Neural cell (in vitro differentiated cells): Measurements from ENCODE around the gene C2orf68.

ENCODE experiments used
- EP300 ChIP-seq: fragments of 450-650 bp; conservative IDR thresholded peaks from 2 replicates; pipeline ENCODE4 v1.6.1; 2014; ENCODE audit warnings: antibody characterized with exemption, mild to moderate bottlenecking, moderate library complexity; ENCODE audit not compliant: poor library complexity, severe bottlenecking
- EZH2 ChIP-seq: fragments of 200-600, 300-800 bp; shearing (Covaris generic), sonication (generic); IDR thresholded peaks from 2 replicates; pipeline ENCODE4 v1.6.1; 2014; ENCODE audit warnings: antibody characterized with exemption, low read length, borderline replicate concordance, mild to moderate bottlenecking; ENCODE audit not compliant: insufficient read depth, poor library complexity, severe bottlenecking
- POLR2AphosphoS5 ChIP-seq: IDR thresholded peaks from 2 replicates; pipeline ENCODE4 v1.6.1; 2012
- TF ChIP-seq, protein P1 (sequence below): fragments of 450-650 bp; IDR thresholded peaks from 2 replicates; pipeline ENCODE4 v1.5.1; 2014; ENCODE audit warnings: antibody characterized with exemption, mild to moderate bottlenecking, moderate library complexity; ENCODE audit not compliant: poor library complexity, severe bottlenecking

DNA sequence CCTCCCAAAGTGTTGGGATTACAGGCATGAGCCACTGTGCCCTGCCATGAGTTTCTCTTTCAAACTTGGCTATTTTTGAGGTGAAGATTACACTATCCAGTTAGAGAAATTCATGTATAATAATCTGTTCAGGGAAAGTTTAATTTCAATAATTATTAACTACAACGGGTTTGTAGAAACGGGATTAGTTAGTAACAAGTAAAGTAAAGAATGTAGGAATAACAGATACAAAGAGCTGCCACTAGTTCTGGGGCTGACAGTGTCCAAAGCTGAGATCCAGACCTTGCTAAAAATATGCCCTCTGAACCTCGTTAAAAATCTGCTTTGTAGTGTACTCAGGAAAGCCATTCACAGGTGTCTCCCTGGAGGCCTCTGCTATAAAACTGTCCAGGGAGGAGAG is 39.2 kb upstream of the C2orf68 start:
- TF ChIP-seq, protein P1, sequence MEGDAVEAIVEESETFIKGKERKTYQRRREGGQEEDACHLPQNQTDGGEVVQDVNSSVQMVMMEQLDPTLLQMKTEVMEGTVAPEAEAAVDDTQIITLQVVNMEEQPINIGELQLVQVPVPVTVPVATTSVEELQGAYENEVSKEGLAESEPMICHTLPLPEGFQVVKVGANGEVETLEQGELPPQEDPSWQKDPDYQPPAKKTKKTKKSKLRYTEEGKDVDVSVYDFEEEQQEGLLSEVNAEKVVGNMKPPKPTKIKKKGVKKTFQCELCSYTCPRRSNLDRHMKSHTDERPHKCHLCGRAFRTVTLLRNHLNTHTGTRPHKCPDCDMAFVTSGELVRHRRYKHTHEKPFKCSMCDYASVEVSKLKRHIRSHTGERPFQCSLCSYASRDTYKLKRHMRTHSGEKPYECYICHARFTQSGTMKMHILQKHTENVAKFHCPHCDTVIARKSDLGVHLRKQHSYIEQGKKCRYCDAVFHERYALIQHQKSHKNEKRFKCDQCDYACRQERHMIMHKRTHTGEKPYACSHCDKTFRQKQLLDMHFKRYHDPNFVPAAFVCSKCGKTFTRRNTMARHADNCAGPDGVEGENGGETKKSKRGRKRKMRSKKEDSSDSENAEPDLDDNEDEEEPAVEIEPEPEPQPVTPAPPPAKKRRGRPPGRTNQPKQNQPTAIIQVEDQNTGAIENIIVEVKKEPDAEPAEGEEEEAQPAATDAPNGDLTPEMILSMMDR: no peak
- TF ChIP-seq EZH2 (no peak), POLR2AphosphoS5 (no peak), EP300 (no peak)
